Measurements from ENCODE around the gene PCDHGA9. TPM values are rescaled to one million over a fixed set of nuclear protein-coding genes. Genes with fewer than 3 reads are reported as not detected.

The PCDHGA9 gene
- total RNA-seq, 1 experiment from 2014 or later = 0.10 TPM

DNA sequence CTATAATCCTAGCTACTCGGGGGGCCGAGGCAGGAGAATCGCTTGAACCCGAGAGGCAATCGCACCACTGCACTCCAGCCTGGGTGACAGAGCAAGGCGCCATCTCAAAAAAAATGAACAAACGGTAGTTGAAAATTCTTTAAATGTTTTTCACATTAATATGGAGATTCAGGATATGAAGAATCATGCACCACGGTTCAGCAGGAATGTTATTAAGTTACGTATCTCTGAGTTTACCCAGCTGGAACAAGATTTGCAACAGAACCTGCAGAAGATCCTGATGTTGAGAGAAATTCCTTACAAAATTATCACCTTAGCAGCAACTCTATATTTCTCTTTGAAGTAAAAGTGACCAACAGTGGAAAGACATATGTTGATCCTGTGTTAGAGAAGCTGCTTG, 37.8 kb downstream of the PCDHGA9 start:
- Histone ChIP-seq H3K27me3 (ENCODE audit: control insufficient read depth, insufficient read depth, low read length) (no peaks in the 10 kb centered on the region), H3K36me3 (replicated peaks; ENCODE audit: control insufficient read depth, insufficient read depth, low read length) (no peaks in the 10 kb centered on the region), H3K4me3 (ENCODE audit: insufficient read depth, low read depth, low read length) (no peak overlapping the region)
- no peak for DNase-seq

DNA sequence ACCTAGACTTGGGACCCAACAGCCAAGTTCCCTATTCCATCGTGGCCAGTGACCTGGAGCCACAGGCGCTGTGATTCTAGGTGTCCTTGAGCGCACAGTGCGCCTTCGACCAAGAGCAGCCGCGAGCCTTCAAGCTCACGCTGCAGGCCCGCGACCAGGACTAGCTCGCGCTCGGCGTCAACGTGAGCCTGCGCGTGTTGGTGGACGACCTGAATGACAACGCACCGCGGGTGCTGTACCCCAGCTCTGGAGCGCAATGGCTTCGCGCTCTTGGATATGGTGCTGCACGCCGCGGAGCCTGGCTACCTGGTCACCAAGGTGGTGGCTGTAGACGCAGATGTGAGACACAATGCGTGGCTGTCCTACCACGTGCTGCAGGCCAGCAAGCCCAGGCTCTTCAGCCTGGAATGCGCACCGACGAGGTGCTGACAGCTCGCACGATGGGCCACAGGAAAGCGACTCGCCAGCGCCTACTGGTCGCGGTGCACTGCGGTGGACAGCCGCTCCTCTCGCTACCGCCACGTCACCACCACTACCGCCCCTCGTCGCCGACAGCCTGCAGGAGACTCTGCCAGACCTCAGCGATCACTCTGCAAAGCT, 39.1 kb downstream of the PCDHGA9 start:
- no peaks in the 10 kb centered on the region for H3K27me3 ChIP-seq (ENCODE audit: control insufficient read depth, insufficient read depth, low read length)
- DNase-seq = no peak
- H3K4me3 ChIP-seq (ENCODE audit: insufficient read depth, low read depth, low read length) = no peak overlapping the region
- no peaks in the 10 kb centered on the region for H3K36me3 ChIP-seq (replicated peaks; ENCODE audit: control insufficient read depth, insufficient read depth, low read length)

Other genes with a start within 250 kb of the PCDHGA9 start
- 0.03 TPM in 1 of 2 replicates, not detected in the other for gene PCDHB7, start 230.1 kb upstream of the PCDHGA9 start, total RNA-seq (2014; rRNA removed; shearing (Covaris generic))
- not detected in 2 replicates for gene PCDHB8, start 225.0 kb upstream of the PCDHGA9 start, total RNA-seq (2014; rRNA removed; shearing (Covaris generic))
- gene PCDHB16, start 220.4 kb upstream of the PCDHGA9 start, total RNA-seq (2014; rRNA removed; shearing (Covaris generic)) = 0.03 and 0.07 TPM in 2 replicates
- not detected in 2 replicates for gene PCDHB9, start 215.6 kb upstream of the PCDHGA9 start, total RNA-seq (2014; rRNA removed; shearing (Covaris generic))
- 0.03 and 0.33 TPM in 2 replicates for gene PCDHB10, start 210.4 kb upstream of the PCDHGA9 start, total RNA-seq (2014; rRNA removed; shearing (Covaris generic))
- 0.03 and 0.18 TPM in 2 replicates for gene PCDHB11, start 203.2 kb upstream of the PCDHGA9 start, total RNA-seq (2014; rRNA removed; shearing (Covaris generic))
- not detected in 2 replicates for gene PCDHB12, start 194.1 kb upstream of the PCDHGA9 start, total RNA-seq (2014; rRNA removed; shearing (Covaris generic))
- gene PCDHB13, start 188.9 kb upstream of the PCDHGA9 start, total RNA-seq (2014; rRNA removed; shearing (Covaris generic)) = 0.03 TPM in 1 of 2 replicates, not detected in the other
- gene PCDHB14, start 179.4 kb upstream of the PCDHGA9 start, total RNA-seq (2014; rRNA removed; shearing (Covaris generic)) = 0.10 and 0.26 TPM in 2 replicates
- not detected in 2 replicates for gene PCDHB15, start 157.4 kb upstream of the PCDHGA9 start, total RNA-seq (2014; rRNA removed; shearing (Covaris generic))
- 0.14 TPM in 1 of 2 replicates, not detected in the other for gene SLC25A2, start 98.7 kb upstream of the PCDHGA9 start, total RNA-seq (2014; rRNA removed; shearing (Covaris generic))
- 39.5 and 41.8 TPM in 2 replicates for gene TAF7, start 82.0 kb upstream of the PCDHGA9 start, total RNA-seq (2014; rRNA removed; shearing (Covaris generic))
- gene PCDHGA1, start 72.3 kb upstream of the PCDHGA9 start, total RNA-seq (2014; rRNA removed; shearing (Covaris generic)) = not detected in 2 replicates
- not detected in 2 replicates for gene PCDHGA2, start 64.0 kb upstream of the PCDHGA9 start, total RNA-seq (2014; rRNA removed; shearing (Covaris generic))
- 0.14 TPM in 1 of 2 replicates, not detected in the other for gene PCDHGA3, start 58.9 kb upstream of the PCDHGA9 start, total RNA-seq (2014; rRNA removed; shearing (Covaris generic))
- gene PCDHGB1, start 52.7 kb upstream of the PCDHGA9 start, total RNA-seq (2014; rRNA removed; shearing (Covaris generic)) = not detected in 2 replicates
- 0.03 TPM in 1 of 2 replicates, not detected in the other for gene PCDHGA4, start 47.8 kb upstream of the PCDHGA9 start, total RNA-seq (2014; rRNA removed; shearing (Covaris generic))
- gene PCDHGB2, start 42.8 kb upstream of the PCDHGA9 start, total RNA-seq (2014; rRNA removed; shearing (Covaris generic)) = 0.03 TPM in 1 of 2 replicates, not detected in the other
- gene PCDHGA5, start 38.6 kb upstream of the PCDHGA9 start, total RNA-seq (2014; rRNA removed; shearing (Covaris generic)) = not detected in 2 replicates
- 0.26 TPM in 1 of 2 replicates, not detected in the other for gene PCDHGB3, start 32.5 kb upstream of the PCDHGA9 start, total RNA-seq (2014; rRNA removed; shearing (Covaris generic))
- 0.04 TPM in 1 of 2 replicates, not detected in the other for gene PCDHGA6, start 28.9 kb upstream of the PCDHGA9 start, total RNA-seq (2014; rRNA removed; shearing (Covaris generic))
- not detected in 2 replicates for gene PCDHGA7, start 20.0 kb upstream of the PCDHGA9 start, total RNA-seq (2014; rRNA removed; shearing (Covaris generic))
- 0.66 and 1.4 TPM in 2 replicates for gene PCDHGB4, start 15.1 kb upstream of the PCDHGA9 start, total RNA-seq (2014; rRNA removed; shearing (Covaris generic))
- gene PCDHGA8, start 10.1 kb upstream of the PCDHGA9 start, total RNA-seq (2014; rRNA removed; shearing (Covaris generic)) = 0.22 TPM in 1 of 2 replicates, not detected in the other
- not detected in 2 replicates for gene PCDHGB5, start 4.8 kb upstream of the PCDHGA9 start, total RNA-seq (2014; rRNA removed; shearing (Covaris generic))
- gene PCDHGB6, start 5.2 kb downstream of the PCDHGA9 start, total RNA-seq (2014; rRNA removed; shearing (Covaris generic)) = 1.7 and 1.9 TPM in 2 replicates
- gene PCDHGA10, start 10.2 kb downstream of the PCDHGA9 start, total RNA-seq (2014; rRNA removed; shearing (Covaris generic)) = 0.35 and 0.78 TPM in 2 replicates
- 4.4 and 4.6 TPM in 2 replicates for gene PCDHGB7, start 14.9 kb downstream of the PCDHGA9 start, total RNA-seq (2014; rRNA removed; shearing (Covaris generic))
- gene PCDHGA11, start 18.3 kb downstream of the PCDHGA9 start, total RNA-seq (2014; rRNA removed; shearing (Covaris generic)) = 0.21 and 0.30 TPM in 2 replicates
- 0.10 and 0.44 TPM in 2 replicates for gene PCDHGA12, start 27.7 kb downstream of the PCDHGA9 start, total RNA-seq (2014; rRNA removed; shearing (Covaris generic))
- 27.4 and 31.7 TPM in 2 replicates for gene PCDHGC3, start 73.2 kb downstream of the PCDHGA9 start, total RNA-seq (2014; rRNA removed; shearing (Covaris generic))
- 9.9 and 12.5 TPM in 2 replicates for gene PCDHGC4, start 82.3 kb downstream of the PCDHGA9 start, total RNA-seq (2014; rRNA removed; shearing (Covaris generic))
- gene PCDHGC5, start 86.3 kb downstream of the PCDHGA9 start, total RNA-seq (2014; rRNA removed; shearing (Covaris generic)) = 0.44 and 1.8 TPM in 2 replicates
- gene DIAPH1, start 216.2 kb downstream of the PCDHGA9 start, total RNA-seq (2014; rRNA removed; shearing (Covaris generic)) = 31.2 and 37.5 TPM in 2 replicates
- gene HDAC3, start 234.1 kb downstream of the PCDHGA9 start, total RNA-seq (2014; rRNA removed; shearing (Covaris generic)) = 81.3 and 82.7 TPM in 2 replicates
- gene RELL2, start 234.2 kb downstream of the PCDHGA9 start, total RNA-seq (2014; rRNA removed; shearing (Covaris generic)) = 7.4 and 8.9 TPM in 2 replicates
- gene FCHSD1, start 248.6 kb downstream of the PCDHGA9 start, total RNA-seq (2014; rRNA removed; shearing (Covaris generic)) = 17.3 and 22.3 TPM in 2 replicates